Endometrial microvascular endothelial cells (primary cell): ENCODE measurements around the gene ARID5B. TPM values are rescaled to one million over a fixed set of nuclear protein-coding genes. Genes with fewer than 3 reads are reported as not detected.

Experiments
- in situ Hi-C: cut with HindIII; loops from 2 replicates; pipeline ENCODE4 v1.10.0; 2017; ENCODE audit warnings: low sequenced_read_pairs, low pct_unique_long_range_greater_than_20kb; ENCODE audit errors: inconsistent ontology term
- total RNA-seq: library from RNA; depleted of rRNA; stranded (reverse); fragments of >200 nt; gene quantifications from one replicate; pipeline ENCODE4 v1.2.3, GENCODE V29; 2015; ENCODE audit errors: inconsistent ontology term

Gene ARID5B
- total RNA-seq, 1 donor from 2014 or later, result 3.4 TPM

- in situ Hi-C loops, result no loop called here
Observed at GRCh38 chr10:62050346-62050892, 148.9 kb downstream of the ARID5B start.

GRCh38 chr10:62050893-62051433 lies 149.5 kb downstream of the ARID5B start:
- in situ Hi-C loops, result no loop called here

- in situ Hi-C loops, result no loop called here
Observed at GRCh38 chr10:62052276-62052675, 150.8 kb downstream of the ARID5B start.

GRCh38 chr10:62053860-62054259 lies 152.4 kb downstream of the ARID5B start:
- in situ Hi-C loops, result no loop called here

- in situ Hi-C loops, result no loop called here
Observed at GRCh38 chr10:62054408-62054807, 152.9 kb downstream of the ARID5B start.

- in situ Hi-C loops, result no loop called here
Observed at GRCh38 chr10:62054830-62055229, 153.3 kb downstream of the ARID5B start.

- in situ Hi-C loops, result no loop called here
Observed at GRCh38 chr10:62056219-62056618, 154.7 kb downstream of the ARID5B start.

- in situ Hi-C loops, result no loop called here
Observed at GRCh38 chr10:62056698-62057097, 155.2 kb downstream of the ARID5B start.

- in situ Hi-C loops, result no loop called here
Observed at GRCh38 chr10:62057359-62057758, 155.9 kb downstream of the ARID5B start.

GRCh38 chr10:62057850-62058249 lies 156.4 kb downstream of the ARID5B start:
- in situ Hi-C loops, result no loop called here

- in situ Hi-C loops, result no loop called here
Observed at GRCh38 chr10:62058476-62058875, 157.0 kb downstream of the ARID5B start.

- in situ Hi-C loops, result no loop called here
Observed at GRCh38 chr10:62058896-62059216, 157.4 kb downstream of the ARID5B start.

- in situ Hi-C loops, result no loop called here
Observed at GRCh38 chr10:62059217-62059920, 157.9 kb downstream of the ARID5B start.

- in situ Hi-C loops, result no loop called here
Observed at GRCh38 chr10:62062028-62062427, 160.5 kb downstream of the ARID5B start.

- in situ Hi-C loops, result no loop called here
Observed at GRCh38 chr10:62062752-62063512, 161.4 kb downstream of the ARID5B start.

GRCh38 chr10:62063795-62064472 lies 162.4 kb downstream of the ARID5B start:
- in situ Hi-C loops, result no loop called here

- in situ Hi-C loops, result no loop called here
Observed at GRCh38 chr10:62067560-62067959, 166.1 kb downstream of the ARID5B start.

GRCh38 chr10:62068464-62068863 lies 167.0 kb downstream of the ARID5B start:
- in situ Hi-C loops, result no loop called here

- in situ Hi-C loops, result no loop called here
Observed at GRCh38 chr10:62069452-62070178, 168.1 kb downstream of the ARID5B start.
